ENCODE results near the gene HACD4. TPM values are rescaled to one million over a fixed set of nuclear protein-coding genes. Genes with fewer than 3 reads are reported as not detected.

HACD4 gene
- total and polyA plus RNA-seq, 2 donors (not counting 3 experiments of a cell fraction or from before 2014, with no cell fraction given): 1.3 to 1.4 TPM

DNA sequence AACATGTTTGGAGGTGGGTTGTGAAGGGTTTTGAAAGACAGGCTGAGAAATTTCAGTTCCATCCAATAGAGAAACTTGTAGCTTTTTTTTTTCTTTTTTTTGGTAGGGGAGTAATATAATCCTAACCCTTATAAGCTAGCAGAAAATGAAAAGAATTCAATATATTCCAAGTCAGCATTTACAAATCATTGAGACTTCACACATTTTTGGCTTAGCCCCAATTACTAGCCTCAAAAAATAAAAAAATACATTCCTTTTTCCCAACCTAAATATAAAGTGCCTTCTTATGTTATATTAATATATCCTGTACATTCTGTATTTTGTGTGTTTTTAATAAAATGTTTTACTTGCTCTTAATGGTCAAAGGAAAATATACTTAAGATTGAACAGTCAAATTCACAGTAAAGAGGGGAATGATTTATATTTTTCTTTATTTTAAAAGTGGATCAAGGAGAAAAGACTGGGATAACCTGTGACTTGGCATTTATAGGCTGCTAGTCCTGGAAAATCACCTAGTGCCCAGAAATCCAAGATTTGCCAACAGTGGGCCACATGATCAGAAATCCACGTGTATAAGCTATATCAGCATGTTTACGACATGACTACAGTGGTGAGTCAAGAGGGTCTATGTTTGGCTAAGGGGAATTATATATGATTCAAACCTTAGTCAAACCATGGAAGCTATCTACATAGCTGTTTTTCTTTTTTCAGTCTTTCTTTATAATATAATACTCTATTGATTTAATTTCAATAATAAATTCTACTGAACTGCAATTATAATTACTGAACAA is 14.5 kb downstream of the HACD4 start:
- Histone ChIP-seq H3K27me3 (ENCODE audit: control insufficient read depth in 2 of 2, insufficient read depth in 2 of 2, low read length in 2 of 2) (no peaks in the 10 kb centered on the region), H3K9me3 (replicated peaks; ENCODE audit: control insufficient read depth, insufficient read depth, low read length) (no peaks in the 10 kb centered on the region), H3K9me1 (replicated peaks; ENCODE audit: control insufficient read depth, extremely low read depth, insufficient read depth, low read length) (no peaks in the 10 kb centered on the region), H3K27ac (ENCODE audit: insufficient read depth, low read depth, low read length) (no peak overlapping the region), H2AFZ (ENCODE audit: low read depth, low read length) (no peak overlapping the region), H3K79me2 (ENCODE audit: control insufficient read depth, insufficient read depth, low read length) (no peaks in the 10 kb centered on the region), H3K4me3 (replicated peaks in 1 of 3; ENCODE audit: insufficient read depth in 1 of 3, low read depth in 1 of 3, low read length in 3 of 3) (no peak overlapping the region), H4K20me1 (replicated peaks; ENCODE audit: control insufficient read depth, extremely low read depth, insufficient read depth, low read length) (no peaks in the 10 kb centered on the region), H3K4me1 (ENCODE audit: control insufficient read depth, extremely low read depth, insufficient read depth, low read length) (no peaks in the 10 kb centered on the region), H3K9ac (replicated peaks; ENCODE audit: extremely low read depth, insufficient read depth, low read length) (no peak overlapping the region), H3K36me3 (ENCODE audit: control insufficient read depth in 2 of 2, extremely low read depth in 1 of 2, insufficient read depth in 2 of 2, low read length in 2 of 2) (no peaks in the 10 kb centered on the region), H3K4me2 (ENCODE audit: insufficient read depth, low read length) (no peak overlapping the region)
- FAIRE-seq (no peak), DNase-seq (ENCODE audit: low read depth, low spot score) (peak; percentile 10)
- dilution Hi-C loops (cut with MboI; ENCODE audit: extremely low pct_ligation_motif_present, low sequenced_read_pairs) (no loop called here), intact Hi-C loops (cut with micrococcal nuclease) (no loop called here)
- CTCF ChIA-PET: interaction anchor here (0.9 to 3.2 kb wide), 3 partner anchors 11 to 94 kb away, joined by 3 to 9 read pairs (median 5); no protein-coding TSS in a partner anchor
- POLR2A ChIA-PET: no interaction called here
- BruUV-seq (replicated peaks): no TSS peak
- TF ChIP-seq POLR2A (IDR thresholded peaks at IDR 0.05; ENCODE audit: low read depth, low read length) (no peak), FOS (IDR thresholded peaks at IDR 0.05; ENCODE audit: borderline replicate concordance, insufficient read depth, low read length) (peak; percentile 25), EZH2 (IDR thresholded peaks at IDR 0.05; ENCODE audit: borderline replicate concordance, low read depth, low read length, severe bottlenecking) (no peak), POLR2AphosphoS5 (IDR thresholded peaks at IDR 0.05; ENCODE audit: insufficient read depth, low read depth, low read length) (no peak), GATA2 (IDR thresholded peaks at IDR 0.05; ENCODE audit: insufficient read depth, insufficient read length, low read depth, low read length) (no peak), JUN (IDR thresholded peaks at IDR 0.05; ENCODE audit: borderline replicate concordance, insufficient read depth, insufficient read length, low read depth) (no peak)
- TF ChIP-seq, protein P1, sequence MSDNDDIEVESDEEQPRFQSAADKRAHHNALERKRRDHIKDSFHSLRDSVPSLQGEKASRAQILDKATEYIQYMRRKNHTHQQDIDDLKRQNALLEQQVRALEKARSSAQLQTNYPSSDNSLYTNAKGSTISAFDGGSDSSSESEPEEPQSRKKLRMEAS (IDR thresholded peaks at IDR 0.05; ENCODE audit: insufficient read depth, insufficient read length): no peak
